HG02973 (cell line): ENCODE measurements around the gene PRKAG2.

ENCODE experiments used
- ATAC-seq: cut with Tn5 transposase; IDR thresholded peaks from one replicate; pipeline ENCODE4 v1.9.1; 2021; ENCODE audit warnings: moderate library complexity; ENCODE audit not compliant: unreplicated experiment

Gene PRKAG2

GRCh38 chr7:151603951-151604350 is 273.0 kb downstream of the PRKAG2 start:
- no peak for ATAC-seq

- ATAC-seq: no peak
Measured at GRCh38 chr7:151601521-151602305, 275.2 kb downstream of the PRKAG2 start.

GRCh38 chr7:151600331-151600730 is 276.6 kb downstream of the PRKAG2 start:
- ATAC-seq: no peak

GRCh38 chr7:151599401-151600227 is 277.3 kb downstream of the PRKAG2 start:
- no peak for ATAC-seq

- no peak for ATAC-seq
Measured at GRCh38 chr7:151597541-151598444, 279.1 kb downstream of the PRKAG2 start.

- ATAC-seq: no peak
Measured at GRCh38 chr7:151595702-151596350, 281.1 kb downstream of the PRKAG2 start.

- ATAC-seq: no peak
Measured at GRCh38 chr7:151592868-151593486, 283.9 kb downstream of the PRKAG2 start.

GRCh38 chr7:151592330-151592729 is 284.6 kb downstream of the PRKAG2 start:
- ATAC-seq: no peak

GRCh38 chr7:151591866-151592265 is 285.0 kb downstream of the PRKAG2 start:
- no peak for ATAC-seq

- no peak for ATAC-seq
Measured at GRCh38 chr7:151590850-151591771, 285.8 kb downstream of the PRKAG2 start.

GRCh38 chr7:151590071-151590849 is 286.7 kb downstream of the PRKAG2 start:
- ATAC-seq: no peak

GRCh38 chr7:151588982-151589381 is 287.9 kb downstream of the PRKAG2 start:
- no peak for ATAC-seq

- ATAC-seq: no peak
Measured at GRCh38 chr7:151586531-151587260, 290.2 kb downstream of the PRKAG2 start.

- no peak for ATAC-seq
Measured at GRCh38 chr7:151585744-151586393, 291.0 kb downstream of the PRKAG2 start.

- no peak for ATAC-seq
Measured at GRCh38 chr7:151581741-151582140, 295.2 kb downstream of the PRKAG2 start.

- ATAC-seq: no peak
Measured at GRCh38 chr7:151579644-151580043, 297.3 kb downstream of the PRKAG2 start.

- ATAC-seq: no peak
Measured at GRCh38 chr7:151575410-151575809, 301.5 kb downstream of the PRKAG2 start.
